ENCODE data around the gene FNIP1.
"Not testable (repeated sequence)": the region's sequence is repeated elsewhere in the genome, so short reads cannot be mapped to it uniquely, and the experiment has no call there.

Gene FNIP1

DNA sequence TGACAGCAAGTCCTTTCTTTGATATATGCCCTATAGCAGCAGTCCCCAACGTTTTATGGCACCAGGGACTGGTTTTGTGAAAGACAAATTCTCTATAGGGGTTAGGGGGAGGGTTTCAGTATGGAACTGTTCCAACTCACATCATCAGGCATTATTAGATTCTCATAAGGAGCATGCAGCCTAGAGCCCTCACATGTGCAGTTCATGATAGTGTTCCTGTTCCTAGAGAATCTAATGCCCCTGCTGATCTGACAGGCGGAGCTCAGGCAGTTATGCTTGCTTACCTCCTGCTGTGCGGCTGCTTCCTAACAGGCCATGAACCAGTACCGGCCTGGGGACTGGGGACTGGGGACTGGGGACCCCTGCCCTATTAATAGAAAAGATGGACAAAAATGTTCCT lies 159.1 kb downstream of the FNIP1 start:
- no peak for DNase-seq (ENCODE audit: low spot score)

DNA sequence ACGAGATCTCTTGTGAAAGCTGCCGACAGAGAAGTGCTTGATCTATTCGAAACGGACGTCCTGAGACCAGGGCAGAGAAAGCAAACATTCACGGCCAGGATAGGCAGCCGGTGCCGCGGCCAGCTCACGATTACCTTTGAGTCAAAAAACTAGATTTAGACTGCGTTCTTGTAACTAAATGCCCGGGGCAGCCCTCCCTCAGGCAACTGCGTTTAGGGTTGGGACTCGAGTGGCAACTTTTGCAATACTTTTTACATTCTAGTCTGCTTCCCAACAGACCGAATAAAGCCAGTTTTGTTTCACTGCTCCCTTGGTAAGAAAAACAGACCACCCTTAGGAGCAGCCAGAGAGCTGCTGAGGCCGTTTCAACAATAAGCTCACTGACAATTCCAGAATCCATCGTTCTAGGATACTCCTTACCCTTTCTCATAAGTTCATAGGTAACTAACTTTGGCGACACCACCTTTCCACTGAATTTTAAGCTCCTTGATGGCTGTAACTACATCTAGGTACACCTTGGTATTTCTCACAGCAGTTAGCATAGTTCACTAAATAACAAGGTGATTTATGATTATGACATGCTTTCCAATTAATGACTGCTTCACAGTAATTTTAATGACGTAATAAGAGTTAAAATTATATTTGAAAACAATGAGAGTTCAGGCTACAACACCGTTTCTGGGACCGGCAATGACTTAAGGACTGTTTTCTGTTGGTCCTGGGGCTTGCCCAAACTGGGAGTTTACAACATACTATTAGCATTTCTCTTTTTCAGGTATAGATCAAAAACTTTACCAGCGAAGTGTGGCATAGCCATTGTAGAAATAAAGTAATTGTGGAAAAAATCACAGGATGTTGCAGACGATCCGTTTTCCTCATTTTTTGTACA lies 160.9 kb downstream of the FNIP1 start:
- no peak for DNase-seq (ENCODE audit: low spot score)

DNA sequence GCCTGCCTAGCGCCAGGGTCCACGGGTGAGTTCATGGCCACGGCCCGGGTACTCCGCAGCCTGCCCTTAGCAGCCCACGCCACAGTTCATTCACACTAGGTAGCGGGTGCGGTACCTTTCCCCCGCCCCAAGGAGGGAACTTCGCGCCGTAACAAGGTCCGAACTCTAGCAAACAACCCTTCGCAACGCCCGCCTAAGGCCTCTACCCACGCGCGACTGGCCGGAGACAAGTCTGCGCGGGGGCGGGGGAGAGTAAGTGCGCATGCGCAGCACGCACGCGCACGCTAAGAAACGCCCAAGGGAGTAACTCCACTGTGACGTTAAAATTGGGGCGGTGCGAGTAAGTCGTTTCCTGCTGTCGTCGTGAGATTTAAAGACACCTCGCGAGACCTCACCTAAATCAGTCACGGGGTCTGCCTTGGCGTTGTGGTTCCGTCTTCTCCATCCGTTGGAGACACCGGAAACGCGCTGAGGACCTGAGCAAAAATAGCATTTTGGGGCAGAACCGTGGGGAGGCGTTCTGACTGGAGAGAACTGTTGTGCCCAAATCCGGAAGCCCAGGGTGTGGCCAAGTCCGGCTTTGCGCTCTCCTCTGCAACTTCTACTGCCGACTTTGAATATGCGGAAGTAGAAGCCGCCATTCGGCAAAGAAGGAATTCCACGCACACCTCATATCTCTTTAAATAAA lies 161.7 kb downstream of the FNIP1 start, which contains the start of gene RAPGEF6:
RAPGEF6 (minus strand) TSS at position 234 of the 688 bp plus-strand sequence; CDS start at position 35, 199 bp downstream.
- peak; percentile 91 for DNase-seq (ENCODE audit: low spot score)

DNA sequence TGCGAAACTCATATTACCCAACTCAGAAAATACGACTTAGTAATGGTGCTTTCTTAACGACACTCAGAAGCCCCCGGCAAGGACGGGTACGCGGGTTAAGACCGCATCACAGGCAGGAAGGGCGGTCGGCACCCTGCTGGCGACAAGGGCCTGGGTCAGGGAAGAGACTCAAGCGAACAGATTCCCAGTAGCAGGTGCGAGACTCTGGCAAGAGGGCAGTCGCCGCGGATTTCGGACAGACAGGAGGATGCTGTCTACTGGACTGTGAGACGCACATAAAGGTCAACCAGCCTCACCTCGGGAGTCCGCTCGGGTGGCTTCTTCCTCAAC lies 162.2 kb downstream of the FNIP1 start:
- DNase-seq (ENCODE audit: low spot score) = peak; percentile 82

DNA sequence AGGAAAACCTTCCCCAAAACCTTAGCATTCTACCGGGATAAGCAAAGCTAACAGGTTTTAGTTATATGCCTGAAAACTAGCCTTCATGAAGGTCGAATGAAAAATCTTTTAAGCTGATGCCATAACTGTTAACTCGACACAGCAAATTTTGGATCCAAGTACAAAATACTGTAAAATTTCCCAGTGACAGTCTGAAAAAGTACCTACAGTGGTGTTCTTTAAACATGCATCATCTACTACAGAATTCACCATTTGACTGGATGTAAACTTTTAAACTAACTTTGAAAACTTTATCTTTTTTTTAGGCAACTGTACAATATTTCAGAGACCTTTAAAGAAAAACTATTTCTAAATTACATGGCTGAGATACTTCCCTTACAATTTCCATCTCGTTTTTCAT lies 162.6 kb downstream of the FNIP1 start:
- no peak for DNase-seq (ENCODE audit: low spot score)

DNA sequence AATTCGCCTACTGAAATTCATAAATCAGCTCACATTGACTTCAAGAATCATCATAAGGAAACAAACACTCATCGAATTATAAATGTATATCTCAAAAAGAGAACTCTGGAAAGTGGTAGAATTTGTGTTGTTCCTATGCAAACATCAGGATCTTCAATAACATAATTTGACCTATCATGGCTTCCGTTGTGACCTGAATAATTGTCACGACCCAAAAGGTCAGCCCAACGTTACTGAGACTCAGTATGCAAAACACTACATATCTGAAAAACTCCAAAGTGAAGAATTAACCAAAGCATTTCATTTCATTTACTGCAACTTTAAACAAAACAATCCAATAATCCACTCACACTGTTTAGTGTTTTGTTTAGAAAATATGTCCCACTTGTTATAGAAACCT lies 163.0 kb downstream of the FNIP1 start:
- DNase-seq (ENCODE audit: low spot score) = no peak

DNA sequence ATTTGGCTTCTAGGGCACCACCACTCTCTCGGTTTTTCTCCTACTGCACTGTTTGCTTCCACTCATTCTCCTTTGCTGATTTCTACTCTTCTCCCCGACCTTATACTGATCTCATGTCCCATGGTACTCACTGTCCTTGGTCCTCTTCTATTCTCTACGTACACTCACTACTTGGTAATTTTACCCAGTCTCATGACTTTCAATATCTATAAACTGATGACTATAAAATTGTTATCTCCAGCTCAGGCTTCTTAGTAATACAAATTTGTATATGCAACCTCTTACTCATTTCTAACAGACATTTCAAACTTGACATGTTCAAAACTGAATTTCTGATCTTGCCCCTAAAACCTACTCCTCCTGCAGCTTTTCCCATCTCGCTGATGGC lies 165.9 kb downstream of the FNIP1 start:
- DNase-seq (ENCODE audit: low spot score) = no peak

DNA sequence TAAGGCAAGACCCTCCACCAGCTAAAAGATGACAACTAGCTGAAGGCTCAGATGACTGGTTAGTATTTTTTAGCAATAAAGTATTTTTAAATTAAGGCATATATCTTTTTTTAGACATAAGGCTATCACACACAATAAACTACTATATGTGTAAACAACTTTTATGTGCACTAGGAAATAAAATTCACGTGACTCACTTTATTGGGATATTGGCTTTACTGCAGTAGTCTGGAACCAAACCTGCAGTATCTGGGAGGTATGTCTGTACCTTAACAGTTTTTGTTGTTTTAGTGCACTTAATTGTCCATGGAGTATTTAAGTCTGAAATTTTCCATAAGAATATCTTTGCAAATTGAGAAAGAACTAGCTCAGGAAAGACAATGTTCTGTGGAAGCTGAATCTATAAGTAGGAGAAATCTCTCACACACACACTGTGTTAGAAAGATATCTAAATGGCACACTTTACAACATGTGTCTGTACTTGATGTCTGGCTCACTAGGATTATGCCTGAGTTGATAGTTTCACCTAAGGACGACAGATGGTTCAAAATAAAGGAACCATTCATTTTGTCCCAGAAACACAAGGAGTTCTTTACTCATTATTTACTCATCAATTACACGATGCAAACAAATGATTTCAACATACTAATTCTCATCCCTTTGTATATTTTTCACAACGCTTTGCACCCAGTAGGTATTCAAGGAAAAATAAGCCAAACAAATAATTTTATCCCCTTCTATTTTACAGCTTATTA lies 166.4 kb downstream of the FNIP1 start:
- DNase-seq (ENCODE audit: low spot score) = no peak

DNA sequence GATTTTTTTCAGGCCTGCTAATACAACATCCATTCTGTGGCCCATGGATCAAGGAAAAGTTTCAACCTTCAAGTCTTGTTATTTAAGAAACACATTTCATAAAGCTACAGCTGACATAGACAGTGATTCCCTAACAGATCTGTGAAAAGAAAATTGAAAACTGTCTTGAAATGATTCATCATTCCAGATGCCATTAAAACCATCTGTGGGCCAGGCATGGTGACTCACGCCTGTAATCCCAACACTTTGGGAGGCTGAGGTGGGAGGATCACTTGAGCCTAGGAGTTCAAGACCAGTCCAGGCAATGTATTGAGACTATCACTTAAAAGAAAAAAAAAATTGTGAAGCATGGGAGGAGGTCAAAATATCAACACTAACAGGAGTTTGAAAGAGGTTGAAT lies 167.8 kb downstream of the FNIP1 start:
- no peak for DNase-seq (ENCODE audit: low spot score)

DNA sequence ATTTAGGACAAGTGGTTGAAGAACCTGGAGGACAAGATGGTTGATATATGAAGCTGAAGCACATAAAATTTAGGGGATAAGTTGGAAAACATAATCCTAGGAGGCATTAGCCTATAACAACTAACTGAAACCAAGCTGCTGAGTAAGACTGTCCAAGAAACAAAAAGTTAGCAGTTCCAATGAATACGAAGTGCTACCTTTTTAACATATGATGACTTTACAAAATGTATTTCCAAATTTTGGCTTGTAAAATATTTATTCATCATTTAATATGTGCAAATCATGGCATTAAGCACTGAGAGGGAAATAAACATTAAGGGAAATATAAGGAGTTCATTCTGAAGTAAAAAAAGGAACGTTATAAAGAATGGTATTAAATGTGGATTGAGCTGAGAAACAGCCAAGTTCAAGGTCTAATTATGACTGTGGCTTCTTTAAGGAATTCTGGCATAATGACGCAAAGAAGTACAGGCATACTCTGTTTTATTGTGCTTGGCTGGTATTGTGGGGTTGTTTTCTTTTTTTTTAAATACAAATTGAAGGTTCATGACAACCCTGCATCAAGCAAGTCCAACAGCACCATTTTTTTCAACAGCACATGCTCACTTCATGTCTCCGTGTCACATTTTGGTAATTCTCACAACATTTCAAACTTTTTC lies 169.5 kb downstream of the FNIP1 start:
- no peak for DNase-seq (ENCODE audit: low spot score)

DNA sequence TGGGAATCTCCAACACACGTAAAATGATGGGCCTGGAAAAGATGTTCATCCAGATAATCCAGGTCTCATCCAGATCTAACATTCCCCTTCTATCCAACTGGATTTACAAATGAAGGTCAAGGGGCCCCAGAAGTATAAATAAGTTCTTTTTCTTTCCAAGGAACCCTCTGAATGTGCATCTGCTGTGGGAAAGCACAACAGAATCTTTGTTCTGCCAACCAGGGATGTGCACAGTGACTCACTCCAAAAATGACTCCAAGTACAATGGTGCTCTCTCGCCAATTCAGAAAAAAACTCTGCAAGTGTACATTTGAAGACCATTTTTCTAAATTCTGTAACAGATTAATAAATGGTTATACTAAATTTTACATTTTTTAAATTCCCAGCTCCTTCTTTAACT lies 174.2 kb downstream of the FNIP1 start:
- no peak for DNase-seq (ENCODE audit: low spot score)

DNA sequence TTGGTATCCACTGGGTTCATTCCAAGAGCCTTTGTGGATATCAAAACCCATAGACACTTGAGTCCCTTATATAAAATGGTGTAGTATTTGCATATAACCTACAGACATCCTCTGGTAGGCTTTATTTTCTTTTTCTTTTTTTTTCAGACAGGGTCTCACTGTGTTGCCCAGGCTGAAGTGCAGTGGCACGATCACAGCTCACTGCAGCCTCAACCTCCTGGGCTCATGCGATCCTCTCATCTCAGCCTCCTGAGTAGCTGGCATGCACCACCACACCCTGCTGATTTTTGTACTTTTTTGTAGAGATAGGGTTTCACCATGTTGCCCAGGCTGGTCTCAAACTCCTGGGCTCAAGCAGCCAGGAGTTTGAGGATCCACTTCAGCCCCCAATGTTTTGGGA lies 175.7 kb downstream of the FNIP1 start:
- DNase-seq (ENCODE audit: low spot score) = not testable (repeated sequence)

DNA sequence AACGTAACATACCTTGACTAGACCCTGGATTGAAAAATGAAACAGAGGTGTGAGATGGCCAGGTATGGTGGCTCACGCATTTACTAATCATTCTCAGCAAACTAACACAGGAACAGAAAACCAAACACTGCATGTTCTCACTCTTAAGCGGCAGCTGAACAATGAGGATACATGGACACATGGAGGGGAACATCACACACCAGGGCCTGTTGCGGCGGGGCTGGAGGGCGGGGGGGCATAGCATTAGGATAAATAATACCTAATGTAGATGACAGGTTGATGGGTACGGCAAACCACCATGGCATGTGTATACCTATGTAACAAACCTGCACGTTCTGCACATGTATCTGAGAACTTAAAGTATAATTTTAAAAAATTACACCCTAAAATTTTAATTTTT lies 177.7 kb downstream of the FNIP1 start:
- no peak for DNase-seq (ENCODE audit: low spot score)

DNA sequence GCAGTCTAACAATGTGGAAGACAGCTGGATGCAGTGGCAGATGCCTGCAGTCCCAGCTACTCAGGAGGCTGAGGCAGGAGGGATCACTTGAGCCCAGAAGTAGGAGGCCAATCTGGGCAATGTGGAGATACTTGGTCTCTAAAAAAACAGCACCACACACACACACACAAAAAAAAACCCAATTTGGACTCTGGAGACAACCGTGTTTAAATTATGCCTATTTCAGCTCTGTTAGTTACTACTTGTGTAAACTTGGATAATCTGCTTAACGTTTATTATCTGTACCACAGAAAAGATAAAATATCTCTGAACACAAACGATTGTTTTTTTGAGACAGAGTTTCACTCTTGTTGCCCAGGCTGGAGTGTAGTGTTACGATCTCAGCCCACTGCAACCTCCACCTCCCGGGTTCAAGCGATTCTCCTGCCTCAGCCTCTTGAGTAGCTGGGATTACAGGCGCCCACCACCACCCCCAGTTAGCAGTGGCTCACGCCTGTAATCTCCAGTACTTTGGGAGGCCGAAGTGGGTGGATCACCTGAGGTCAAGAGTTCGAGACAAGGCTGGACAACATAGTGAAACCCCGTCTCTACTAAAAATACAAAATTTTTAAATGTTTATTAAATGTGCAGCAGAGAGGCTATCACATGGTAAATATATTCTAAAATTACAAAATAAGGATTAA lies 179.5 kb downstream of the FNIP1 start:
- no peak for DNase-seq (ENCODE audit: low spot score)

DNA sequence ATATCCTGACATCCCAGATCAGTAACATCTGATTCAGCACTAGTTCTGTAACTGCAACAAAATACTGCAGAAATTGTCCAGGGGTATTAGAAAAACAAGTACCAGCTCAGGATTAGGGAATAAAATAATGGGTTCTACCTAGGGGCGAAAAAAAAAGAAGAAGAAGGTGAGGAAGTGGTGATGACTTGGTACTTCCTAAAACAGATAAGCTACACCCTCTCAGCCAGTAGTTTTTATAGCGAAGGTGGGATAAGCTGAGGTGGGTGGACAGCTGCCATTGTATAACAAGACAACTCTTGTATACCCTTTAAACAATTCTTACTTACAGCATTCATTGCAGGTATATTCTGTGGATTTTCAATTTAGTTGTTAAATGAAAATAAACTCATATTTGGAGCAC lies 180.9 kb downstream of the FNIP1 start:
- no peak for DNase-seq (ENCODE audit: low spot score)

DNA sequence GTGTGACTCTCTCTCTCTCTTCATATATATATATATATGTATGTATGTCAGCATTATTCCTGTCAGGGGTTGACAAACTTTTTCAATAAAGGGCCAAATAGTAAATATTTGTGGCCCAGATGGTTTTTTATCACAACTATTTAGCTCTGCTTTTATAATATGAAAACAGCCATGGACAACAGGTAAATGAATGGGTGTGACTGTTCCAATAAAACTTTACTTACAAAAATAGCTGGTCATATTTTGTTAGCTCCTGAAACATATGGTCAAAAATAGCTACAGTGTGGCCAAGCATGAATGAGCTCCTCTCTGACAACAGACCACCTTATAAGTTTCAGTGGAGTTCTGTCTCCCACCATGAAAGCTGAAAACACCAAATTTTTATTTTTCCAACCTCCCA lies 183.4 kb downstream of the FNIP1 start:
- no peak for DNase-seq (ENCODE audit: low spot score)

DNA sequence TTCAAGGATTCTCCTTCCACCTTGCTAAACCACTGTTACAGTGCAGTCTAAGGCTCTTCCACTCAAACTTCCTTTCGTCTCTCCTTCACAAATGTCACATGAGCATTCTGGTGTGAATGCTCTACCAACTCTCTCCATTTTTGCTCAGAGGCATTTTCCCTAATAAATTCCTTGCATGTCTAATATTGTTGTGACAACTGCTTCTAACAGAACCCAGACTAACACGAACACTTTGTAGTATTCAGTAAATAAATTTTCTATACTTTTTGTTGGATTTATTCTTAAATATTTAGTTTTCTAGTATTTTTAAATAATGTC lies 185.8 kb downstream of the FNIP1 start:
- DNase-seq (ENCODE audit: low spot score) = no peak

DNA sequence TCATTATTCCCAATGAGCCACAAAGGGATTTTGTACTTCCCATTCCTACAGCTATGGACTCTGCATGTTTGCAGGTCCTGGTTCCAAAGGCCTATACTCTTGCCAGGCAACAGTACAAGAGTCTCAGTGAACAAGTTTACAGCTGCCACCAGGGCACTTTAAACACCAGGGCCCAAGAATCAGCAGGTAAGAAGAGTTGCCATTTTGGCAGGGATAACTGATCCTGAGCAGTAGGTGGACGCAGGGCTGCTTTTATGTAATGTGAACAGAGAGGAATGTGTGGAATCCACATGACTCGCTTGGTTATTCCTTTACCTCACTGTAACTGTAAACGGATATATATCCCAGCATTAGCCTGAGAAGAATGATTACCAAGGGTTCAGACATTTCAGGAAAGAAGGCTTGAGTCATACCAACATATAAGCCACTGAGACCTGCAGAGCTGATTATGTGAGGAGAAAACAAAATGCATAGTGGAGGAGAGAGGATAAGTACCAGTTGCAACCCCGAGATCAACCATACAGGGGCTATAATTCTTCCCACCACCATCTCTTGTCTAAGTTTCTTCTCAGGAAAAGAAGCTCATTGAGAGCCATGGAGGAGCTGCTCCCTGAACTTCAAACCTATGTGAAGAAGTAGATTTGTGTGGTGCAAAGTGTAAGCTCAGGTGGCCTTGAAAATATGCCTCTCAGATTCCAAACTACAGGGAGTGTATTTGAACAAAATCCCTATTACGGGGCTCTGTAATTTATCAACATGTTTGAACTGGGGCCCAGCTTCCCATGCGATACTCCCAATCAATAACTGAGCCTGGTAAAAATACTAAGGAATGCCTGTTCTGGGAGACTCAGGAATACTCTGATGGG lies 186.4 kb downstream of the FNIP1 start:
- no peak for DNase-seq (ENCODE audit: low spot score)

DNA sequence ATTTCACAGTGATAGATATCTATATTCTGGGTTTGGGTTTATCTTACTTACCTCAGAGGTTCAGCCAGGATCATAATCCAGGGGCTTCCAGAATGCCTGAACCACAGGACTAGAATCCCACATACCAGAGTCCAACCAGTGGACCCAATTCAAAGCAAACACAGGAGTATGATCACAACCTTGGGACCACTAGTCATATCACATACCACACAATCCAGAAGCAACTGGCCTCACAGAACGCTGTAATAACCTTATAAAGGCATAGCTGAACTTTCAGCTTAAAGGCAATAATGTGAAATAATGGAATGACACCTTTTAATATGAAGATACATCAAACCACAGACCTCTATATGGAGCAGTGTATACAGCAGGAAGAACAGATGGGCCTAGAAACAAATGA lies 187.0 kb downstream of the FNIP1 start:
- DNase-seq (ENCODE audit: low spot score) = no peak

DNA sequence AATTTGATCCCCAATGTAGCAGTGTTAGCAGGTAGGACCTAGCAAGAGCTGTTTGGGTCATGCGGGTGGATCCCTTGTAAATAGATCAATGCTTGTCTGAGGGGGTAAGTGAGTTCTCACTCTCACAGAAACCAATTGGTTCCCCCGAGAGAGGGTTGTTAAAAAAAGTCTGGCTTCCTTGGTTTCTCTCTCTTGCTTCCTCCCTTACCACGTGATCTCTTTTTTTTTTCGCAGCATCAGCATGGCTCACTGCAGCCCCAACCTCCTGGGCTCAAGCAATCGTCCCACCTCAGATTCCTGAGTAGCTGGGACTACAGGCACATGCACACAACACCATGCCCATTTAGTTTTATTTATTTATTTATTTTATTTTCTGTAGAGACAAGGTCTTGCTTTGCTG lies 188.2 kb downstream of the FNIP1 start:
- DNase-seq (ENCODE audit: low spot score) = no peak
